PC-3 (cell line): Measurements from ENCODE around the gene ACOX1.

Experiments
- EZH2 ChIP-seq: fragments of 300-600 bp; sonication (generic); IDR thresholded peaks from one replicate; pipeline ENCODE4 v1.6.1; 2017; ENCODE audit warnings: antibody characterized with exemption, mild to moderate bottlenecking, low read length; ENCODE audit not compliant: unreplicated experiment
- TF ChIP-seq, protein P1 (sequence below): fragments of 300-600 bp; sonication (generic); conservative IDR thresholded peaks from 2 replicates; pipeline ENCODE4 v1.5.1; 2017; ENCODE audit warnings: antibody characterized with exemption, low read depth, mild to moderate bottlenecking, low read length

DNA sequence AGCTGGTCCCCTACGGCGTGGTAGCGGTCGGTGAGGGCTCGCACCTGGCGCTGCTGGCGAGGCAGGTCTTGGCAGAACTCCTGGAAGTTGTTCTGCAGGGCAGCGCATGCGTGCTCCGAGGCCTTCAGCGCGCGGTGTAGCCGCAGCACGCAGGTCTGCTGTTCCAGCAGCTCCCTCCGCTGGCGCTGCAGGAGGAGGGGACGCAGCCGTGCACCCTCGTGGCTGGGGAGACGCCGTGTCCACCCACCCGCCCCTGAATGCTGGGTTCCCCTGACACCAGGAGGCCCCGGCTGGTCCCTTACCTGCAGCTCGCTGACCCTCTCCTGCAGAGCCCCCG is 35.9 kb upstream of the ACOX1 start:
- no peak for TF ChIP-seq EZH2
- TF ChIP-seq, protein P1, sequence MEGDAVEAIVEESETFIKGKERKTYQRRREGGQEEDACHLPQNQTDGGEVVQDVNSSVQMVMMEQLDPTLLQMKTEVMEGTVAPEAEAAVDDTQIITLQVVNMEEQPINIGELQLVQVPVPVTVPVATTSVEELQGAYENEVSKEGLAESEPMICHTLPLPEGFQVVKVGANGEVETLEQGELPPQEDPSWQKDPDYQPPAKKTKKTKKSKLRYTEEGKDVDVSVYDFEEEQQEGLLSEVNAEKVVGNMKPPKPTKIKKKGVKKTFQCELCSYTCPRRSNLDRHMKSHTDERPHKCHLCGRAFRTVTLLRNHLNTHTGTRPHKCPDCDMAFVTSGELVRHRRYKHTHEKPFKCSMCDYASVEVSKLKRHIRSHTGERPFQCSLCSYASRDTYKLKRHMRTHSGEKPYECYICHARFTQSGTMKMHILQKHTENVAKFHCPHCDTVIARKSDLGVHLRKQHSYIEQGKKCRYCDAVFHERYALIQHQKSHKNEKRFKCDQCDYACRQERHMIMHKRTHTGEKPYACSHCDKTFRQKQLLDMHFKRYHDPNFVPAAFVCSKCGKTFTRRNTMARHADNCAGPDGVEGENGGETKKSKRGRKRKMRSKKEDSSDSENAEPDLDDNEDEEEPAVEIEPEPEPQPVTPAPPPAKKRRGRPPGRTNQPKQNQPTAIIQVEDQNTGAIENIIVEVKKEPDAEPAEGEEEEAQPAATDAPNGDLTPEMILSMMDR = no peak
